Omental fat pad (tissue), 4 donors: ENCODE measurements around the gene ESPL1. TPM values are rescaled to one million over a fixed set of nuclear protein-coding genes. Genes with fewer than 3 reads are reported as not detected.

Source experiments
- ATAC-seq: fragments of 150-250 bp; one replicate; pipeline ENCODE4 v1.9.1; 2016; ENCODE audit warnings: mild to moderate bottlenecking, moderate library complexity; ENCODE audit not compliant: low FRiP score
- DNase-seq: peaks from one replicate; pipeline ENCODE4 v3.0.0-alpha.2; 2019; ENCODE audit warnings: low spot score
- total RNA-seq, 4 donors: library from RNA; depleted of rRNA; stranded (reverse); fragments of >200 nt; gene quantifications; one replicate each; pipeline ENCODE4 v1.1.0, GENCODE V29; 2016
- TF ChIP-seq, protein P1 (sequence below), 3 donors: fragments of 450-650 bp; IDR thresholded peaks; one replicate each; pipeline ENCODE4 v1.5.1; 2016 to 2017; ENCODE audit warnings: antibody characterized with exemption in 3 of 3, mild to moderate bottlenecking in 3 of 3, moderate library complexity in 2 of 3

Gene ESPL1
- total RNA-seq, 4 donors from 2014 or later: 0.63 to 2.0 (median 0.90) TPM

DNA sequence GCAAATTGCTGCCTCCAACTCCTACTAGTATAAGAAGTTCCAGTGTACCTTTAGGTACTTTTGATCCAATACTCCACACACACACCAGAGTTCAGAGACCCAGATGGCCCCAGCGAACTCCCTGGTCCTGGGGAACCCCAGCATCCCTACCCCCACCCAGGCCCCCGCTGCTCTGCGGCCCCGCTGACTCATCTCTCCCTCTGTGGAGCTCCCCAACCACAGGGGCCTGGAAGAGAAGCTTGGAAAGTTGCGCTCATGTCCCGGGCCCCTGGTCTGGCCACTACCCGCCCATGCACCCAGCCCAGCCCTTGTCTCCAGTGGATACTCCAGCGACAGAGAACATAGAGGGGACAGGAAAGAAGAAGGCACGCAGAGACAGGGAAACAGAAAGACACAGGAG lies 72.3 kb downstream of the ESPL1 start:
- ATAC-seq (no peak), DNase-seq (no peak)
- TF ChIP-seq, protein P1, sequence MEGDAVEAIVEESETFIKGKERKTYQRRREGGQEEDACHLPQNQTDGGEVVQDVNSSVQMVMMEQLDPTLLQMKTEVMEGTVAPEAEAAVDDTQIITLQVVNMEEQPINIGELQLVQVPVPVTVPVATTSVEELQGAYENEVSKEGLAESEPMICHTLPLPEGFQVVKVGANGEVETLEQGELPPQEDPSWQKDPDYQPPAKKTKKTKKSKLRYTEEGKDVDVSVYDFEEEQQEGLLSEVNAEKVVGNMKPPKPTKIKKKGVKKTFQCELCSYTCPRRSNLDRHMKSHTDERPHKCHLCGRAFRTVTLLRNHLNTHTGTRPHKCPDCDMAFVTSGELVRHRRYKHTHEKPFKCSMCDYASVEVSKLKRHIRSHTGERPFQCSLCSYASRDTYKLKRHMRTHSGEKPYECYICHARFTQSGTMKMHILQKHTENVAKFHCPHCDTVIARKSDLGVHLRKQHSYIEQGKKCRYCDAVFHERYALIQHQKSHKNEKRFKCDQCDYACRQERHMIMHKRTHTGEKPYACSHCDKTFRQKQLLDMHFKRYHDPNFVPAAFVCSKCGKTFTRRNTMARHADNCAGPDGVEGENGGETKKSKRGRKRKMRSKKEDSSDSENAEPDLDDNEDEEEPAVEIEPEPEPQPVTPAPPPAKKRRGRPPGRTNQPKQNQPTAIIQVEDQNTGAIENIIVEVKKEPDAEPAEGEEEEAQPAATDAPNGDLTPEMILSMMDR (IDR thresholded peaks at IDR 0.05): no peak

Other genes starting within 250 kb of the ESPL1 start
- 100 to 1,000 TPM in 3 of 4 donors, 10 to 100 TPM in 1; 97.7 to 444 (median 154) TPM for gene TNS2, start 218.2 kb upstream of the ESPL1 start, total RNA-seq
- gene SPRYD3, start 188.9 kb upstream of the ESPL1 start, total RNA-seq: 10 to 100 TPM; 31.5 to 42.3 (median 36.3) TPM
- gene IGFBP6, start 170.6 kb upstream of the ESPL1 start, total RNA-seq: 100 to 1,000 TPM; 246 to 902 (median 719) TPM
- not detected for gene SOAT2, start 164.8 kb upstream of the ESPL1 start, total RNA-seq
- gene ZNF740, start 87.6 kb upstream of the ESPL1 start, total RNA-seq: 10 to 100 TPM; 11.2 to 21.8 (median 16.5) TPM
- 100 to 1,000 TPM in 1 of 4 donors, 10 to 100 TPM in 3; 71.1 to 118 (median 81.7) TPM for gene CSAD, start 87.4 kb upstream of the ESPL1 start, total RNA-seq
- 1 to 10 TPM; 1.1 to 2.8 (median 1.9) TPM for gene ITGB7, start 61.0 kb upstream of the ESPL1 start, total RNA-seq
- gene RARG, start 36.1 kb upstream of the ESPL1 start, total RNA-seq: 10 to 100 TPM in 3 of 4 donors, 1 to 10 TPM in 1; 4.3 to 23.5 (median 13.2) TPM
- 100 to 1,000 TPM; 527 to 674 (median 592) TPM for gene PFDN5, start 27.2 kb downstream of the ESPL1 start, total RNA-seq
- gene MYG1, start 31.4 kb downstream of the ESPL1 start, total RNA-seq: 10 to 100 TPM; 33.9 to 42.6 (median 35.7) TPM
- 10 to 100 TPM; 28.7 to 43.2 (median 38.6) TPM for gene AAAS, start 53.3 kb downstream of the ESPL1 start, total RNA-seq
- not detected for gene SP7, start 68.1 kb downstream of the ESPL1 start, total RNA-seq
- gene SP1, start 111.9 kb downstream of the ESPL1 start, total RNA-seq: 10 to 100 TPM; 53.1 to 73.8 (median 62.2) TPM
- gene AMHR2, start 155.6 kb downstream of the ESPL1 start, total RNA-seq: 1 to 10 TPM in 1 of 4 donors, not detected in 3; 1.3 TPM
- 10 to 100 TPM; 42.9 to 72.6 (median 60.4) TPM for gene PRR13, start 173.4 kb downstream of the ESPL1 start, total RNA-seq
- 100 to 1,000 TPM; 498 to 666 (median 531) TPM for gene PCBP2, start 183.8 kb downstream of the ESPL1 start, total RNA-seq
- 10 to 100 TPM in 3 of 4 donors, 1 to 10 TPM in 1; 5.5 to 35.9 (median 17.1) TPM for gene MAP3K12, start 231.2 kb downstream of the ESPL1 start, total RNA-seq
- 10 to 100 TPM; 19.6 to 26.0 (median 22.3) TPM for gene TARBP2, start 233.0 kb downstream of the ESPL1 start, total RNA-seq
- not detected for gene NPFF, start 239.2 kb downstream of the ESPL1 start, total RNA-seq